Measurements from ENCODE around the gene RNF175.

Gene RNF175

DNA sequence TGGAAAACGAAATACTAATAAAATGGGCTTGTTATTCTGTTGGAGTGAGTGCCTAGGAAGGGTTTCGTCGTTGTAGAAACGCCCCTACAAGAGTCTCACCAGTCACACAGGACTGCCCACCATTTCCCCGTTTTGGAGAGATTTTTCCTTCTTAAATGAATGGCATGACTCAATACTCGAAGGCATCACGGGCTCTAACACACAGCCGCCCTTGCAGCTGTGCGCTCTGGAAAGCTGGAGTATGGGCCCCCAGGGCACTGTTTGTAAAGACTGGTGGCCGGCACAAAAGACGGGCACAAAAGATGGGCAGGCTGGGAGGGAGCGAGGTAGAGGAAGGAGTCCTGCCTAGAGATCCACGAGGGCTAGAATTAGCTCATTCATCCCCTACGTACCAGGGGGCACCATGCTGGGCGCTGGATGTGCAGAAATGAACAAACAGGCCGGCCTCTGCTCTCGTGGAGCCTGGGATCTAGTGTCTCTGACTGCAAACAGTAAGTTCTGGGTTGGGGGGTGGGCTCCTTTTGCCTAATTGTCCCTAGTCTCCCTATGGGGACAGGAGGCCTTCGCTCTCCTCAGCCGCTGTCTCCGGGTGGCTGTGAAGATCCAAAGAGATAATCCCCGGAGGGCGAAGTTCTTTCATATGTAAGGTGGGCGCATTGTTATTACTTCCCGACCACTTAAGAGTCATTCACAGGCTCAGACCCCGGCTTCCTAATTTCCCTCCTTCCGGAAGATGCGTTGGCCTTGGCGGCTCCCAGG lies 30.1 kb upstream of the RNF175 start:
- Mint-ChIP-seq H3K4me1 (ENCODE audit: low read depth) (peaks cover 52% of the 10 kb centered on the region), H3K36me3 (ENCODE audit: low read depth) (no peaks in the 10 kb centered on the region), H3K9me3 (no peaks in the 10 kb centered on the region), H3K4me3 (no peak overlapping the region), H3K27me3 (peaks cover 96% of the 10 kb centered on the region), H3K27ac (no peak overlapping the region)
- intact Hi-C loops (cut with micrococcal nuclease) = no loop called here

DNA sequence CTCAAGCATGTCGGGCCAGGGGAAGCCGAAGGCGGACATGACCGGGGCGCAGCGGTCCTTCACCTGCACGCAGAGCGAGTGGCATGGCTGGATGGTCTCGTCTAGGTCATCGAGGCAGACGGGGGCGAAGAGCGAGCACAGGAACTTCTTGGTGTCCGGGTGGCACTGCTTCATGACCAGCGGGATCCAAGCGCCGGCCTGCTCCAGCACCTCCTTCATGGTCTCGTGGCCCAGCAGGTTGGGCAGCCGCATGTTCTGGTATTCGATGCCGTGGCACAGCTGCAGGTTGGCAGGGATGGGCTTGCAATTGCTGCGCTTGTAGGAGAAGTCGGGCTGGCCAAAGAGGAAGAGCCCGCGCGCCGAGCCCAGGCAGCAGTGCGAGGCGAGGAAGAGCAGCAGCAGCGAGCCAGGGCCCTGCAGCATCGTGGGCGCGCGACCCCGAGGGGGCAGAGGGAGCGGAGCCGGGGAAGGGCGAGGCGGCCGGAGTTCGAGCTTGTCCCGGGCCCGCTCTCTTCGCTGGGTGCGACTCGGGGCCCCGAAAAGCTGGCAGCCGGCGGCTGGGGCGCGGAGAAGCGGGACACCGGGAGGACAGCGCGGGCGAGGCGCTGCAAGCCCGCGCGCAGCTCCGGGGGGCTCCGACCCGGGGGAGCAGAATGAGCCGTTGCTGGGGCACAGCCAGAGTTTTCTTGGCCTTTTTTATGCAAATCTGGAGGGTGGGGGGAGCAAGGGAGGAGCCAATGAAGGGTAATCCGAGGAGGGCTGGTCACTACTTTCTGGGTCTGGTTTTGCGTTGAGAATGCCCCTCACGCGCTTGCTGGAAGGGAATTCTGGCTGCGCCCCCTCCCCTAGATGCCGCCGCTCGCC lies 28.8 kb upstream of the RNF175 start, which contains the start of gene SFRP2:
Gene SFRP2 (minus strand): TSS at position 671 of the 864 bp plus-strand sequence. CDS start 248 bp downstream, at position 423.
- peak within 1 kb of the TSS; percentile 62 for H3K4me3 Mint-ChIP-seq
- peaks cover 94% of the 10 kb centered on the region for H3K27me3 Mint-ChIP-seq
- intact Hi-C loops (cut with micrococcal nuclease) = no loop called here
- H3K27ac Mint-ChIP-seq = no peak within 1 kb of the TSS
- H3K36me3 Mint-ChIP-seq (ENCODE audit: low read depth) = no peaks in the 10 kb centered on the region
- peaks cover 52% of the 10 kb centered on the region for H3K4me1 Mint-ChIP-seq (ENCODE audit: low read depth)
- H3K9me3 Mint-ChIP-seq = no peaks in the 10 kb centered on the region

DNA sequence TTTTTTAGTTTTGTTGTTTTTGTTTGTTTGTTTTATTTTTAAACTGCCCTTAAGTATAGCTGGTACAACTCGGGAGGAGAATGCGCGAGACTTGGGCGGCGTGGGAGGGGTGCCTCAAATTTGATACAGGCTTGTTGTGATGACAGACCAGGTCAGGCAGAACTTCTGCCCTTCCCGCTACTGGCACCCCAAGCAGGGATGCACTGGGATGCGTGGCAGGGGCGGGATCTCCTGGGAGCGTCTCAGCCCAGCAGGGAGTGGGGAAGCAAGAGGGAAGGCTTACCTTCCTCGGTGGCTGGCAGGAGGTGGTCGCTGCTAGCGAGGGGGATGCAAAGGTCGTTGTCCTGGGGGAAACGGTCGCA lies 28.2 kb upstream of the RNF175 start:
- Mint-ChIP-seq H3K27me3 (peaks cover 94% of the 10 kb centered on the region), H3K4me3 (no peak overlapping the region)

DNA sequence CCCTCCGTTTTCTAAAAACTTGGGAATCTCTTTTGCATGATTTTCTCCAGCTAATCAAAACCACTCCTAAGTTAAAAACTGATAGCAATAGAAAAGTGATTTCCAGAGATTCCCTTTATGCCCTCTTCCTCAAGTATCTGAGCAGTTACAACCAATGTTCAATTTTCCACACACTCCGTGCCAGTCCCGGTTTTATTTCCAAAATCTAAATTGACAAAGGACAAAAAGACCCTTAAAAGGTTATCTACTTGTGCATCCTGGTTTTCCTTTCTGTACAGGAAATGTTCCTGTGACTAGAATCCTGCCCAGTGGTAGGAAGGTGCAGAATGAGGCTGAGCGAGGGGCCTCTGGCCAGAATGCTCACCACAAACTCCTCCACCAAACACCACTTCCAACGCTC lies 27.8 kb upstream of the RNF175 start:
- Mint-ChIP-seq H3K9me3 (no peaks in the 10 kb centered on the region), H3K4me1 (ENCODE audit: low read depth) (peaks cover 49% of the 10 kb centered on the region), H3K4me3 (no peak overlapping the region), H3K36me3 (ENCODE audit: low read depth) (no peaks in the 10 kb centered on the region), H3K27me3 (peaks cover 93% of the 10 kb centered on the region), H3K27ac (no peak overlapping the region)
- intact Hi-C loops (cut with micrococcal nuclease) = no loop called here

More for the DNA sequence above, 28.2 kb upstream of the RNF175 start:
- intact Hi-C loops (cut with micrococcal nuclease) = no loop called here
- Mint-ChIP-seq H3K4me1 (ENCODE audit: low read depth) (peaks cover 52% of the 10 kb centered on the region), H3K9me3 (no peaks in the 10 kb centered on the region), H3K36me3 (ENCODE audit: low read depth) (no peaks in the 10 kb centered on the region), H3K27ac (no peak overlapping the region)

DNA sequence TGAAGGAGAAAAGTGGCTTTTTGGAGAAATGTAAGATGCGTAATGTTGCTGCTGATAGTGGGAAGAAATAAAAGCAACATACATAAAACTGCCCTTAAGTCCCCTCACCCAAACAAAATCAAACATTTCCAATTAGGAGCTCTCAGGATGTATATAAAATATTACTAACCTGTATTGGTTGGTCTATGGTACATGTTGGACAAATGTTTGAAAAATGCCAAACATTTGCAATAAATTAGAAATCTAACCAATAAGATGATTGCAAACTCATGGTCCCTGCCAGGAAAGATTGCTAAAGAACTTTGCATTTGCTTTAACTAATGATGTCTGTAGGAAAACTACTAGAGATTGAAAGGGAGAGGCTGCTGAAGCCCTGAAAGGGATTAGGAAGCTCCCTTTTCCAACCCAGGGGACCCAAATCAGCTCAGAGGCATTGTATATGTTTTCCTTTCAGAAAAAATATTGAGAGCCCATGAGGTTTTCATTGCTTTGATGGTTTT lies 27.3 kb upstream of the RNF175 start:
- Mint-ChIP-seq H3K4me1 (ENCODE audit: low read depth) (peaks cover 44% of the 10 kb centered on the region), H3K27me3 (peaks cover 93% of the 10 kb centered on the region), H3K4me3 (no peak overlapping the region), H3K36me3 (ENCODE audit: low read depth) (no peaks in the 10 kb centered on the region), H3K9me3 (no peaks in the 10 kb centered on the region), H3K27ac (no peak overlapping the region)
- intact Hi-C loops (cut with micrococcal nuclease) = no loop called here

DNA sequence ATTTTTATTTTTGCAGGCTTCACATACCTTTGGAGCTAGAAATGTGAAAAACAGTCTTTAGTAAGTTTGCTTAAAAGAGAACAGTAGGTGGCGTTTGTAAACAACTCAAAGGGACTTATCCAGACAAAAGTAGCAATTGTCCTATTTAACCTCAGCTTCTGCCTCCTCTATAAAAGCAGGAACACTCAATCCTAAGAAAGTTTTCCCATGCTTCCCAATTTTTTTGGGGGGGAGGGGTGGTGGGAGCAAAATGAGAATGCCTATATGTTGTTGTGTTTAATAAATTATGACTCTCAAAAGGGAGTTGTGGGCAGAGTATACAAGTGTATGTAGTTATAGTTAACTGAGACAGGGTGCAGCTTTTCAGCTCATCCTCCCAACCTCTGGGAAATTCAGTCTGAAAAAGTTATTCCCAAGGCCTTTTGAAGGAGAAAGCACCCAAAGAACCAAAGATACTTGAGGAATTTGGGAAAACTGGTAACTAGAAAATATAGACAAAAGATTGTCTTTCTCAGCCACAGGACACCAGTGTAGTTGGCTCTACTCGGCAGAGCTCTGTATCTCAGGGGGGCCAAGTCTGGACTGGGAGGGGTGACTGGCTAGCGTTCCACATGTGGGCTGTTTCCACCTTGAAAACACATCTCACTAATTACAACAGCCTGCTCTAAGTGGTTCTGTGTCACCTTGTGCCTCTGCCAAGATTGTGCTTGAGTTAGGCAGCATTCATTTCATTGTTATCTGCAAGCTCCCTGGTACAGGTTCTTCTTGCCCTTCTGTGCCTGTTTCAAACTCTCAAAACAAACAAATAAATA lies 26.3 kb upstream of the RNF175 start:
- Mint-ChIP-seq H3K36me3 (ENCODE audit: low read depth) (no peaks in the 10 kb centered on the region), H3K9me3 (no peaks in the 10 kb centered on the region), H3K27ac (no peak overlapping the region), H3K4me3 (no peak overlapping the region), H3K27me3 (peaks cover 93% of the 10 kb centered on the region), H3K4me1 (ENCODE audit: low read depth) (peaks cover 44% of the 10 kb centered on the region)
- intact Hi-C loops (cut with micrococcal nuclease) = no loop called here

DNA sequence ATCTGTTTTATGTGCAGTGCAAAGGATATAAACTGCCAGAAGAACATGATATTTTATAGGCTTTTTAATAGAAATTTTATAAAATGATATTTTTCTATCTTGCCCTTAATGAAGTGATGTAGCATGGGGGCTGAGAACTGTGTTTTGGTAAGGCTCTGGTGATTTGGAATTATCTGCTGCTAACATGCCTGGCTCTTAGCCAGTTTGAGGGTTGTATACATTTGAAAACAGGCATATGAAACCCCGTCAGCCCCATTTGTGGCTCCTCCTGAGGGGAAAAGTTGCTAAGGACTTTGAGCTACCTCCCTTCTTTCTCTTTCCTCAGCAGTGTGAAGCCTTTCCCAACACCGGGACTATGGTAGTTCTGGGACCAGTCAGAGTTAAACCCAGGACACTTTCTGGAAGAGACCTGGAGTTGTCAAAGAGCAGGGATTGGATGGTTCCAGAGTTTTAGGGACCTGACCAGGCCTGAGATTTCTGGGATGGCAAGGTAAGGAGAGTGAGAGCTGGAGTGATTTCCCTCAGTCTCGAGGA lies 24.4 kb upstream of the RNF175 start:
- peaks cover 35% of the 10 kb centered on the region for H3K4me1 Mint-ChIP-seq (ENCODE audit: low read depth)
- no peaks in the 10 kb centered on the region for H3K9me3 Mint-ChIP-seq
- intact Hi-C loops (cut with micrococcal nuclease) = no loop called here
- peaks cover 80% of the 10 kb centered on the region for H3K27me3 Mint-ChIP-seq
- no peak overlapping the region for H3K4me3 Mint-ChIP-seq
- no peaks in the 10 kb centered on the region for H3K36me3 Mint-ChIP-seq (ENCODE audit: low read depth)
- no peak overlapping the region for H3K27ac Mint-ChIP-seq

DNA sequence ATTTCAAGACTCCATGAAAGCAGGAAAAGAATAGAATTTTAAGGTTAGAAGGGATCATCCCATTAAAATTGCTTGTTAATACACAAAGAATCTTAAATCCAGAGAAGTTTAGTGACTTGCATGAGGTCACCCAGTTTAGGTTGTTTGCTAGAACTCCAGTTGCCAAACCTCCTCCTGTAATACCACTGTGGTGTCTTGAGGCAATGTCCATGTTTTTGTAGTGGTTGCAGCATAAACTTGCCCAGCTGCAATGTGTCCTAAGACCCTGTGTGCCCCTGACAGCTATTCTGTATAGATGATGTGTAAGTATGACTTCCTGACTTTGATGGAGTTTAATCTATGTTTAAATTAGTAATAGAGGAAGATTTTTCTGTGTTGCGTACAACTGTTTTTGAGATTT lies 22.8 kb upstream of the RNF175 start:
- peaks cover 19% of the 10 kb centered on the region for H3K4me1 Mint-ChIP-seq (ENCODE audit: low read depth)
- H3K36me3 Mint-ChIP-seq (ENCODE audit: low read depth) = no peaks in the 10 kb centered on the region
- H3K9me3 Mint-ChIP-seq = peaks cover 9% of the 10 kb centered on the region
- H3K4me3 Mint-ChIP-seq = no peak overlapping the region
- intact Hi-C loops (cut with micrococcal nuclease) = no loop called here
- H3K27me3 Mint-ChIP-seq = peaks cover 67% of the 10 kb centered on the region
- H3K27ac Mint-ChIP-seq = no peak overlapping the region

DNA sequence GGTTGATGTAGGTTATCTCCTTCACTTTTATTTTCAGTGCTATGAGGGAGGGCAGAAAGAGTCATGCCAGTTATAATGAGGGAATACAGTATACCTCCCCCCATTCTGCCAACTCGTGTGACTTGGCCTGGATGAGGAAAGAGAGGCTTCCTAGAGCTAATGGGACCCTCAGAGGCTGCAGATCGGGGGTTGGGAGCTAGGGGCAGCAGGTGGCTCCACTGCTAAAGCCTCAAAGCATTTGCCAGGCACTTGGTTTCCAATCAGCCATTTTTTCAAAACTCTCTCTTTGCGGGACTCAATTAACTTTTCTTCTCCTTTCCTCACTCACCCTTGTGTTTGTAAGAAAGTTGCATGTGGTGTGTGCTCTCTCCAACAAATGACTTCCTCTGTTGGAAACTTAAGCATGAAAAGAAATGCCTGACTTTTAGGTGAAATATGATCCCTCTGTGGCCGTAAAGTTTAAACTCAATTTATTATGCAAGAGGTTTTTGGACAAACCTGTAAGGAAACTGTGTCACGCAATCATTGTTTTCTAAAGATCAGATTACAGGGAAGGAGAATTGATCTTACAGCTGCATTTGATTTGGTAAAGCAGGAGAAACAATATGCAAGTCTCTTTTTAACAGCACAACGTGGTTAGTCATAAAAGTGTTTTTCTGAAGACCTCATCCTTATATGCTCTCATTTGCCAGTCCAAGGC lies 22.0 kb upstream of the RNF175 start:
- Mint-ChIP-seq H3K4me3 (no peak overlapping the region), H3K27ac (no peak overlapping the region), H3K27me3 (peaks cover 61% of the 10 kb centered on the region), H3K36me3 (ENCODE audit: low read depth) (no peaks in the 10 kb centered on the region), H3K4me1 (ENCODE audit: low read depth) (peaks cover 18% of the 10 kb centered on the region), H3K9me3 (peaks cover 9% of the 10 kb centered on the region)
- intact Hi-C loops (cut with micrococcal nuclease) = no loop called here

DNA sequence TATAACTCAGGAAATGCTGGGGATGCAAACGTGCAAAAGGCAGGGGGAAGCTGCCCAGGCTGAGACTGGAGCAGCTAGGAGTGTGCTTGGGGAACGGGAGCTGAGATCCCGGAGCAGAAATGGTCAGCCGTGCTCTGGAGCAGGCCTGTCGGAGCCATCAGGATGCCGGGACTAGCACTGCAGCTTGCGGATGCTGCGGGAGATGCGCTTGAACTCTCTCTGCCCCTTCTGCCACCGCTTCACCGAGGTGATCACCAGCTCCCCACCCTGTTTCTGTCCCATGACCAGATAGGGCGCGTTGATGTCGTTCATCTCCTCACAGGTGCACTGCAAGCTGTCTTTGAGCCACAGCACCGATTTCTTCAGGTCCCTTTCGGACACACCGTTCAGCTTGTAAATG lies 21.5 kb upstream of the RNF175 start:
- H3K9me3 Mint-ChIP-seq = peaks cover 9% of the 10 kb centered on the region
- intact Hi-C loops (cut with micrococcal nuclease) = no loop called here
- no peaks in the 10 kb centered on the region for H3K36me3 Mint-ChIP-seq (ENCODE audit: low read depth)
- H3K27me3 Mint-ChIP-seq = peaks cover 61% of the 10 kb centered on the region
- H3K4me3 Mint-ChIP-seq = no peak overlapping the region
- no peak overlapping the region for H3K27ac Mint-ChIP-seq
- H3K4me1 Mint-ChIP-seq (ENCODE audit: low read depth) = peaks cover 23% of the 10 kb centered on the region

DNA sequence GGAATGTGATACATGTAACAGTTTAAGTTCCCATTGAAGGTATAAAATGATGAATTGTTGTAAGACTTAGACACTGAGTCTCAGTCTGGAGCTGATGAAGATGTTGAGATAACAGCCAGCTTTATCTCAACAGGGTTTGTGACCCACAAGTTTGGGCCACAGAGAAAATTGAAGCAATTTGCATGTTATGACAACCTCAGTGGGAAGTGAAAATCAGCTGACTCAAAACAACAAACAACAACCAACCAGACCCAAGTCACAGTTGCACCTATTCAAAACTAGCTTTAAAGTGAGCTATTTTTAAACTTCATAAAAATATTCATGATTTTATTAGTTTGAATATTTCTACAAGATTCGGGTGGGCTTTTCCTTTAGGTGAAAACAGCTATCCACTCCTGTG lies 21.1 kb upstream of the RNF175 start:
- Mint-ChIP-seq H3K27ac (no peak overlapping the region), H3K36me3 (ENCODE audit: low read depth) (no peaks in the 10 kb centered on the region), H3K4me1 (ENCODE audit: low read depth) (peaks cover 27% of the 10 kb centered on the region), H3K9me3 (peaks cover 9% of the 10 kb centered on the region), H3K27me3 (peaks cover 60% of the 10 kb centered on the region), H3K4me3 (no peak overlapping the region)
- intact Hi-C loops (cut with micrococcal nuclease) = no loop called here

DNA sequence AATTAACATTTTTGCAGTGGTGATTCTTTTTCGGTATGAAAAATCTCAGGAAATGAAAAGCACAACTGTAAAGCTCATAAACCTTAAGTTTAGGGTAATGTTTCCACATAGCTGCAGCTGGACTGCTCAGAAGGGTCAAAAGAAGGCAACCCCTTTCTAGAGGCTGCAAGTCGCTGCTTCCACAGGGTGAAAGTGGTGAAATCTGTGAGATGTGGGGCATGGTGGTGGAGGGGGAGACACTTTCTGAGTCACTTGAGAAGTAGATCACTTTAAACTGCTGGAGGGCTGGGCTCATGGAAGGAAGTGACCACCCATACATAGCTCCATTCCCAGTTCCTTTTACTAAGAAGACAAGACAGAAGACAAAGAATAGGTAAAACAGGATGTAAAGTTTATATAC lies 20.4 kb upstream of the RNF175 start:
- H3K4me1 Mint-ChIP-seq (ENCODE audit: low read depth) = peaks cover 27% of the 10 kb centered on the region
- intact Hi-C loops (cut with micrococcal nuclease) = no loop called here

DNA sequence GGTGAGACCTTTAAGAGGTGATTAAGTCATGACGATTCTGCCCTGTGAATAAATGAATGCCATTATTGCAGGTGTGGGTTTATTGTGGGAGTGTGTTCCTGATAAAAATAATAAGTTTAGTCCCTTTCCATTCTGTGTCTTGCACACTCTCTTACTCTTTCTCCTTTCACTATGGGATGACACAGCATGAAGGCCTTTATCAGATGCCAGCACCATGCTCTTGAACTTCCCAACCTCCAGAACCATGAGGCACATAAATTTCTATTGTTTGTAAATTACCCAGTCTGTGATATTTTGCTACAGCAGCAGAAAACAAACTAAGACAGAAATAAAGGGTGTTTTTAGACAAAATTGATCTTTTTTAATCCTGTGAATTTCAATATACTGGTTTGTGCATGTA lies 18.6 kb upstream of the RNF175 start:
- H3K9me3 Mint-ChIP-seq = peaks cover 9% of the 10 kb centered on the region
- no peaks in the 10 kb centered on the region for H3K36me3 Mint-ChIP-seq (ENCODE audit: low read depth)
- H3K27me3 Mint-ChIP-seq = peaks cover 46% of the 10 kb centered on the region
- H3K27ac Mint-ChIP-seq = no peak overlapping the region
- H3K4me3 Mint-ChIP-seq = no peak overlapping the region
- intact Hi-C loops (cut with micrococcal nuclease) = no loop called here
- H3K4me1 Mint-ChIP-seq (ENCODE audit: low read depth) = peaks cover 27% of the 10 kb centered on the region

More for the DNA sequence above, 20.4 kb upstream of the RNF175 start:
- Mint-ChIP-seq H3K4me3 (no peak overlapping the region), H3K9me3 (peaks cover 9% of the 10 kb centered on the region), H3K27ac (no peak overlapping the region), H3K36me3 (ENCODE audit: low read depth) (no peaks in the 10 kb centered on the region), H3K27me3 (peaks cover 54% of the 10 kb centered on the region)

Data from dendritic cell treated with granulocyte-macrophage colony-stimulating factor and Interleukin-4, amounts not matched to agents 40 ng/mL and 50 ng/mL, for 4 days (primary cell).